NCI-H1048 (cell line): ENCODE measurements around the gene MEDAG.

Experiments
- DNase-seq: peaks from one replicate; lab custom pipeline; 2025; lab: John Stamatoyannopoulos, UW

MEDAG gene

GRCh38 chr13:30957258-30957943 lies 51.3 kb downstream of the MEDAG start:
- DNase-seq, result no peak

DNA sequence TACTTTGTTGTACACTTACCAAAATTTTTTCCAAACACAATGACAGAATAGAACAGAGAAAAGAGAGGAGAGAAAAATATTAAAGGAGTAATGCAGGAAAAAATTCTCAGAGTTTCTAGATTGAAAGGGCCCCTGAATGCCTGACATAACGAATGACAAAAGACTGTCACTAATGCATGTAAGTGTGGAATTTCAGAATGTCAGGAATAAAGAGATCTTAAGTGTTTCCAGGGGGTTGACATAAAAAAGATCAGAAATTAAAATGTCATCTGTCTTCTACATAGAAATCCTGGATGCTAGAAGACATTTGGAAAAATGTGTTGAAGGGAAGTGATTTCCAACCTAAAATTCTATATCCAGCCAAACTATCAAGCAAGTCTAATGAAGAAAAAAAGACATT lies 53.6 kb downstream of the MEDAG start:
- no peak for DNase-seq

- DNase-seq, result no peak
Observed at GRCh38 chr13:30963791-30964190, 57.7 kb downstream of the MEDAG start.

DNA sequence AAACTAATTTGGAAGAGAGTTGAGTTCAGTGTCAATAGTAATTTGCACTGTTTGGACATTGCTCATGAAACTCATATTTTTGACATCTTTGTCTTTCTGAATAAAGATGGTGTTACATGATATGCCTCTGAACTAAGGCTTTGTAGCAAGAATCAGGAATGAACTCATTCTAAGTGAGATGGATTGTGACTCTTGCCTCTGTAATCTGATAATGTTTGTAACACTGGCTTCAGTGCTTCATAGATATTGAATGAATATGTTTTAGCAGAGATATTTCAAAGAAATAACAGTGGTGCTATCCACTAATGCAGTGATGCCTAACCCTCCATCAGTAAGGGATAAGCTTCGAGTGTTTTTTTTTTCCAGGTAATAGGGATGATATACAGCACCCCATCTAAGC lies 59.3 kb downstream of the MEDAG start:
- no peak for DNase-seq

DNA sequence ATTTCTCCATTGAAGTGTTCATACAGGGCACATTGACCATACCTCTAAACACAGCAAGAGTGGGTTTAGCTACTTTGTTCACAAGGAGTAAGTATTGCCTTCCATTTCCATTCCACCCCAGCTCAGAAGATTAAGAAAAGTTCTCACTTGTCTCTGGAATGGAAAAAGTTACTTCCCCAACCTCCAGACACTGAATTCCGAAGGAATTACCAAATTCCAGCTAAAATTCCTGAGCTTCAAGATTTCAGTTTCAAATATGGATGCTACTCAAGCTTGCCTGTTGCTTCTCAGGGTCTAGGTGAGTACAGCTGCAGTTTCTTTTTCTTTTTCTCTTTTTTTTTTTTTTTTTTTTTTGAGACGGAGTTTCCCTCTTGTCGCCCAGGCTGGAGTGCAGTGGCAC lies 60.0 kb downstream of the MEDAG start:
- no peak for DNase-seq

- no peak for DNase-seq
Observed at GRCh38 chr13:30968846-30969245, 62.8 kb downstream of the MEDAG start.

DNA sequence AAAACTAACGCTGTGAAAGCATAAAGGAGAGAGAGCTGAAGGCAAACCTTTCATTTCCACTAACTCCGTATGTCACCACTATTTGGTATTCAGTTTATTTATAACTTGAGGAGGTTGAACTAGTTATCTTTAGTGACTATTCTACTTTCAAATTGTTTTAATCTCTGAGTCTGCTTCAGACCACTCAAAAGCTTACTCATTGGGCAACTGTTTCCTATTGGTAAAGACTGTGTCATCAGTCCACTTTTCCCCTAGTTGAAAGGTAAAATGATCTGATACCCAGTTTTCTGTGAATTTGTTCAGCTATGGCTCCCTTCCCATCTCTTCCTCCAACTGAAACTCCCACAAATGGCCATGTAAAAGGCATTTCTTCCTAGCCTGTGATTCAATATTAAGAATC lies 65.5 kb downstream of the MEDAG start:
- no peak for DNase-seq

DNA sequence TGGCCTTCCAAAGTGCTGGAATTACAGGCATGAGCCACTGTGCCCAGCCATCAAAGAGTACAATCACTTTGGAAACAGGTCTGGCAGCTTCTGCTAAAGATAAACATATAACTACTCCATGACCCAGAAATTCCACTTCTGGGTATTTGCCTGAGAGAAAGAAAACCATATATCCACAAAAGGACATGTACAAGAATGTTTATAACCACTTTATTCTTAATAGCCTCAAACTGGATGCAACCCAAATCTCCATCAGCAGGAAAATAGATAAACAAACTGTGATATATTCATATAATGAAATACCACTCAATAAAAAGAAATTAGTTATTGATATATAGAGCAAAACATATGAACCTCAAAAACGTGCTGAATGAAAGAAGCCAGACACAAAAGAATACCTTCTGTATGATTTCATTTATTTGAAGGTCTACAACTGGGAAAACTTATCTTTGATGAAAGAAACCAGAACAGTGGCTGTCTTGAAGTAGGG lies 66.9 kb downstream of the MEDAG start:
- DNase-seq, result no peak

- DNase-seq, result no peak
Observed at GRCh38 chr13:30974350-30974749, 68.3 kb downstream of the MEDAG start.
